ENCODE measurements around the gene CTDSP1. TPM values are rescaled to one million over a fixed set of nuclear protein-coding genes. Genes with fewer than 3 reads are reported as not detected.
A peak's percentile ranks its signal among the peaks of the same experiment; 100 is the strongest.

The CTDSP1 gene
- total RNA-seq, 1 donor from 2014 or later: 114 TPM

DNA sequence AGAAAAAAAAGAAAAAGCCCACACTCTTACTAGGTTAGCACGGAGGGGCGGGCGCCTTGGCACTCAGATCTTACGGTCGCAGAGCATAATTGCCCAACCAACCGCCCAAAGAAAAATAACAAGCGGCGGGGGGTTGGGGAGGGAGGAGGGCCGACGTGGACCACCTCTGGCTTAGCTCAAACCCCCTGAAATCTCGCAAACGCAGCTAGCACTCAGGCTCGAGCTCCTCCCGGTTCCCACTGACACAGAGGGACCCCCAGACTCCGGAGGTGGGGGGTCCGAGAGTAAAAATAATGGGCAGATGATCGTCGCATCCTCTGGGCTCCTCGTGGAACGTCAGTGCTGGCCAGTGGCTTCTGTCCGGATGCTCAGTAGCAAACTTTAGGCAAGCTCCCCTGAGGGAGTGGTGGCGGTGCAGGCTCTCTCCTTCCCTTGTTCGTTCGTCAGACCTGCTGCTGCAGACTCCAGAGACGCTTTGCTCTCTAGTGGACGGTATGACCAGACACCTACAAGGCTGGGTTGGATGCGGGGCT, 31.0 kb upstream of the CTDSP1 start:
- no peak overlapping the region for H3K27ac Mint-ChIP-seq
- H3K4me3 Mint-ChIP-seq (ENCODE audit: low read depth): peak overlapping the region; percentile 30
- no peak for DNase-seq (ENCODE audit: low spot score)
- no peaks in the 10 kb centered on the region for H3K9me3 Mint-ChIP-seq
- H3K4me1 Mint-ChIP-seq (ENCODE audit: low read depth): peaks cover 12% of the 10 kb centered on the region
- intact Hi-C loops (cut with micrococcal nuclease): loop anchor here (5.0 kb wide), 2 partner anchors 46 to 76 kb away; partner anchors contain the start of gene TMBIM1
- peaks cover 14% of the 10 kb centered on the region for H3K27me3 Mint-ChIP-seq (ENCODE audit: low read depth)
- no peaks in the 10 kb centered on the region for H3K36me3 Mint-ChIP-seq (ENCODE audit: low read depth)

DNA sequence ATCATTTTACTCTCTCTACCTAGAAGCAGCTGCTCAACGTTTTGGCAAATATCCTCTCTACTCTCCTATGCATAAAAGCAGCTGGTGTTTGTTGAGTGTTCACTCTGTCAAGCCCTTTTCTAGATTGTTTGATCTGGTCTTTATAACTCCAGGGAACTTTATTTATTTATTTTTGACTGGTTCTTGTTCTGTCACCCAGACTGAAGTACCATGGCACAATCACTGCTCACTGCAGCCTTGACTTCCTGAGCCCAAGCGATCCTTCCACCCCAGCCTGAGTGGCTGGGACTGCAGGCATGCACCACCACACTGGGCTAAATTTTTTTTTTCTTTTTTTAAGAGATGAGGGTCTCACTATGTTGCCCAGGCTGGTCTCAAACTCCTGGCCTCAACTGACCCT, 30.3 kb upstream of the CTDSP1 start:
- Mint-ChIP-seq H3K4me3 (ENCODE audit: low read depth) (peak overlapping the region; percentile 48), H3K9me3 (no peaks in the 10 kb centered on the region), H3K27ac (no peak overlapping the region), H3K4me1 (ENCODE audit: low read depth) (peaks cover 12% of the 10 kb centered on the region), H3K27me3 (ENCODE audit: low read depth) (peaks cover 14% of the 10 kb centered on the region), H3K36me3 (ENCODE audit: low read depth) (no peaks in the 10 kb centered on the region)
- intact Hi-C loops (cut with micrococcal nuclease): loop anchor here (5.0 kb wide), 2 partner anchors 47 to 77 kb away; partner anchors contain the start of gene TMBIM1
- DNase-seq (ENCODE audit: low spot score): no peak

DNA sequence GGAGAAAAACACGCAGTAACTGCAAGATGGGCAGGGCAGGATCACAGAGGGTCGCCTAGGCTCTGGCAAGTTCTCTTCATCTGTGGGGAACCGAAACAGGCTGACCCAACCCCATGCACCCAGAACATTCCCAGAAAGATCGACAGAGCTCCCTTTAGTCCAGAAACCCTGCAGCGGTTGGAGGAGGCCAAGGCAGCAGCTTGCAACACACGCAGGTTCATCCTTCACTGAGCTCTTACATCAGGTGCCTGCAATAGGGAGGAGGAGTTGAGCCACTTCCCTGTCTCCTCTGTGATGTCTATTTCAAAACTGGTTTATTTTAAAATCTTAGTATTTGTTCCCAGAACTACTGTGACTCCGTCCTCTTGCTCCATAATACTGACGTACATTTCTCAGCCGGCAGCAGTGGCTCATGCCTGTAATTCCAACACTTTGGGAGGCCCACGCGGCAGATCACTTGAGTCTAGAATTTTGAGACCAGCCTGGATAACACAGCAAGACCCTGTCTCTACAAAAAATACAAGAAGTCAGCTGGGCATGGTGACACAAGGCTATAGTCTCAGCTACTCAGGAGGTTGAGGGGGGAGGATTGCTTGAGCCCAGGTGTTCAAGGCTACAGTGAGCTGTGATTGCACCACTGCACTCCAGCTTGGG, 29.1 kb upstream of the CTDSP1 start:
- peaks cover 12% of the 10 kb centered on the region for H3K27me3 Mint-ChIP-seq (ENCODE audit: low read depth)
- peaks cover 12% of the 10 kb centered on the region for H3K4me1 Mint-ChIP-seq (ENCODE audit: low read depth)
- no peak overlapping the region for H3K4me3 Mint-ChIP-seq (ENCODE audit: low read depth)
- no peaks in the 10 kb centered on the region for H3K36me3 Mint-ChIP-seq (ENCODE audit: low read depth)
- no peak for DNase-seq (ENCODE audit: low spot score)
- intact Hi-C loops (cut with micrococcal nuclease): no loop called here
- no peaks in the 10 kb centered on the region for H3K9me3 Mint-ChIP-seq
- H3K27ac Mint-ChIP-seq: no peak overlapping the region

DNA sequence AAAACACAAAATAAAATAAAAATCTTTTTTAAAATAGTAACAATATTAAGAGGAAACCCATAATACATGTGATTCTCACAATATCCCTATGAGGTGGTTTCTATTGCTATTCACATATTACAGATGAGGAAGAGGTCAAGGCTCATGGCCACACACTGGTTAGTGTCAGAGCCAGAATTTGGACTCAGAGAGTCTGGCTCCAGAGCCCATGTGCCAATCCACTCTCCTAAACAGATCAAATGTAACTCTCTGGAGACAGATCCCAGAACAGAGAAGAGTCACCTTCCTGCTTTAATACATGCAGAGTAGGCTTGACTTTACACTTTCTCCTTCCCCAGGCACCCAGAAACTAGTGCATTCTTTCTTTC, 27.7 kb upstream of the CTDSP1 start:
- no peak for DNase-seq (ENCODE audit: low spot score)
- Mint-ChIP-seq H3K36me3 (ENCODE audit: low read depth) (no peaks in the 10 kb centered on the region), H3K4me3 (ENCODE audit: low read depth) (no peak overlapping the region), H3K27me3 (ENCODE audit: low read depth) (peaks cover 9% of the 10 kb centered on the region), H3K27ac (no peak overlapping the region), H3K9me3 (no peaks in the 10 kb centered on the region), H3K4me1 (ENCODE audit: low read depth) (peaks cover 10% of the 10 kb centered on the region)
- intact Hi-C loops (cut with micrococcal nuclease): no loop called here

DNA sequence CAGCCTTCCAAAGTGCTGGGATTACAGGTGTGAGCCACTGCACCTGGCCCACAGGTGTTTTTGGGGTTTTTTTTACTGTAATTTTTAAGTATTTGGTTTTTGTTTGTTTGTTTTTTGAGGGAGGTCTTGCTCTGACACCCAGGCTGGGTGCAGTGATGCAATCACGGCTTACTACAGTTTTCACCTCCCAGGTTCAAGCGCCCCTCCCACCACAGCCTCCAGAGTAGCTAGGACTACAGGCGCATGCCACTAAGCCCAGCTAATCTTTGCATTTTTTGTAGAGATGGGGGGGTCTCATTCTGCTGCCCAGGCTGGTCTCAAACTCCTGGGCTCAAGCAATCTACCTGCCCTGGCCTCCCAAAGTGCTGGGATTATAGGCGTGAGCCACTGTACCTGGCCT, 24.9 kb upstream of the CTDSP1 start:
- H3K4me3 Mint-ChIP-seq (ENCODE audit: low read depth): no peak overlapping the region
- H3K27ac Mint-ChIP-seq: no peak overlapping the region
- no peaks in the 10 kb centered on the region for H3K9me3 Mint-ChIP-seq
- H3K27me3 Mint-ChIP-seq (ENCODE audit: low read depth): peaks cover 11% of the 10 kb centered on the region
- intact Hi-C loops (cut with micrococcal nuclease): no loop called here
- no peaks in the 10 kb centered on the region for H3K36me3 Mint-ChIP-seq (ENCODE audit: low read depth)
- no peaks in the 10 kb centered on the region for H3K4me1 Mint-ChIP-seq (ENCODE audit: low read depth)
- no peak for DNase-seq (ENCODE audit: low spot score)

DNA sequence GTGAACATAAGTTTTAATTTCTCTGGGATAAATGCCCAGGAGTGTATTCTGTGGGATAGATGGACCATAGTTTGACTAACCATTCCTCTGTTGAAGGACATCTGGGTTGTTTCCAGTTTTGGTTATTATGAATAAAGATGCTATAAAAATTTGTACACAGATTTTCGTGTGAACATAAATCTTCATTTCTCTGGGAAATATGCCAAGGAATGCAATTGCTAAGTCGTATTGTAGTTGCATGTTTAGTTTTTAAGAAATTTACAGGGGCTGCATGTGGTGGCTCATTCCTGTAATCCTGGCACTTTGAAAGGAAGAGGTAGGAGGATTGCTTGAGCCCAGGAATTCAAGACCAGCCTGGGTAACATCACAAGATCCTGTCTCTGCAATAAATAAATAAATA, 24.5 kb upstream of the CTDSP1 start:
- Mint-ChIP-seq H3K4me3 (ENCODE audit: low read depth) (no peak overlapping the region), H3K27me3 (ENCODE audit: low read depth) (peaks cover 6% of the 10 kb centered on the region), H3K27ac (no peak overlapping the region), H3K9me3 (no peaks in the 10 kb centered on the region), H3K36me3 (ENCODE audit: low read depth) (no peaks in the 10 kb centered on the region), H3K4me1 (ENCODE audit: low read depth) (no peaks in the 10 kb centered on the region)
- DNase-seq (ENCODE audit: low spot score): no peak
- intact Hi-C loops (cut with micrococcal nuclease): no loop called here

DNA sequence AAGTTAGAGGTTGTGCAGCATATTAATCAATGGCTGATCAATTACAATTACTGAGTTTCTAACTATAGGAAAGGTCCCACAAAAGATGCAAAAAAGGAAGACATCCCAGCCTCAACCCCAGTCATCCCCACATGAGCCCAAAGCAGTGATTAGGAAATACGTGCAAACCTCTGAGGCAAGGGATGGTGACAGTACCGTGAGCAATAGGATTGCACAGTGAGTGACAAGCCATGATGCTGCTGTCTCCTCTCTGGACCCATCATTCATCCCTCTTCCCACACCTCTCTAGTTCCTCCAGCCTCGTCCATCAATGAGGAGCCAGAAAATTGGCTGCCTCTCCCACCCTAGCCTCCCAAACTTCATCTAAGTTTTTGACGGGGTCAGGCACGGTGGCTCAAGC, 21.6 kb upstream of the CTDSP1 start:
- no peak for DNase-seq (ENCODE audit: low spot score)
- Mint-ChIP-seq H3K4me1 (ENCODE audit: low read depth) (no peaks in the 10 kb centered on the region), H3K27me3 (ENCODE audit: low read depth) (peaks cover 10% of the 10 kb centered on the region), H3K9me3 (no peaks in the 10 kb centered on the region), H3K36me3 (ENCODE audit: low read depth) (no peaks in the 10 kb centered on the region), H3K4me3 (ENCODE audit: low read depth) (no peak overlapping the region), H3K27ac (no peak overlapping the region)
- intact Hi-C loops (cut with micrococcal nuclease): no loop called here

DNA sequence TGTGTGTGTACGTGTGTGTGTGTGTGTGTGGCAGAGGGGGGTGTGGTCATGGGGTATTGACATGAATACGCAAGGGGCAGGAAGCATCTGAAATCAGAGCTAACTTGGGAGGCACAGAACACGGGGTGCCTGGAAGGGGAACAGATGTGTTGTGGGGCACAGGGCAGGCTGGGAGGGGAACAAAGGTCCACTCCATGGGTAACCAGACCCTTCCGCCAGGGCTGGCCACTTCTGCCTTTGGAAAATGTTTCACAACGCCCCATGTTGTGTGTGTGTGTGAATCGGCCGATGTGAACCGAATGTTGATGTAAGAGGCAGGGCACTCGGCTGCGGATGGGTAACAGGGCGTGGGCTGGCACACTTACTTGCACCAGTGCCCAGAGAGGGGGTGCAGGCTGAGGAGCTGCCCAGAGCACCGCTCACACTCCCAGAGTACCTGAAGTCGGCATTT, 17.7 kb upstream of the CTDSP1 start, which contains the start of gene SLC11A1:
TSS of gene SLC11A1 (plus strand) at position 358 of the 451 bp plus-strand sequence. CDS start 96 bp downstream, outside the sequence.
- intact Hi-C loops (cut with micrococcal nuclease): no loop called here
- H3K27me3 Mint-ChIP-seq (ENCODE audit: low read depth): peaks cover 16% of the 10 kb centered on the region
- H3K27ac Mint-ChIP-seq: no peak within 1 kb of the TSS

DNA sequence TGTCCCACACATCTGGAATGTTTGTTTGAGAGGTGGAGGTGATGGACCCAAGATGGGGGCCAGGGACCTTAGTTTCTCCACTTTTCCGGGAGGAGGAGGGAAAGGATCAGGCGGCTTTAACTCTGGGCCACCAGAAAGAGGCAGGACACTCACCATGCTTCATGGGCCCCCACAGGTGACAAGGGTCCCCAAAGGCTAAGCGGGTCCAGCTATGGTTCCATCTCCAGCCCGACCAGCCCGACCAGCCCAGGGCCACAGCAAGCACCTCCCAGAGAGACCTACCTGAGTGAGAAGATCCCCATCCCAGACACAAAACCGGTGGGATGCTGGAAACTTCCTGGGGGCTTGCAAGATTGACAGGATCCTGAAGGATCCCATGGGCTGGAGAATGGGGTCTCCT, 16.9 kb upstream of the CTDSP1 start:
- Mint-ChIP-seq H3K4me1 (ENCODE audit: low read depth) (peaks cover 1% of the 10 kb centered on the region), H3K27me3 (ENCODE audit: low read depth) (peaks cover 20% of the 10 kb centered on the region), H3K36me3 (ENCODE audit: low read depth) (no peaks in the 10 kb centered on the region), H3K4me3 (ENCODE audit: low read depth) (no peak overlapping the region), H3K9me3 (no peaks in the 10 kb centered on the region), H3K27ac (no peak overlapping the region)
- DNase-seq (ENCODE audit: low spot score): no peak
- intact Hi-C loops (cut with micrococcal nuclease): no loop called here

More for the DNA sequence above, 17.7 kb upstream of the CTDSP1 start, which contains the start of gene SLC11A1:
- no peak within 1 kb of the TSS for H3K4me3 Mint-ChIP-seq (ENCODE audit: low read depth)
- no peak for DNase-seq (ENCODE audit: low spot score)
- no peaks in the 10 kb centered on the region for H3K36me3 Mint-ChIP-seq (ENCODE audit: low read depth)
- H3K4me1 Mint-ChIP-seq (ENCODE audit: low read depth): no peaks in the 10 kb centered on the region
- H3K9me3 Mint-ChIP-seq: no peaks in the 10 kb centered on the region

DNA sequence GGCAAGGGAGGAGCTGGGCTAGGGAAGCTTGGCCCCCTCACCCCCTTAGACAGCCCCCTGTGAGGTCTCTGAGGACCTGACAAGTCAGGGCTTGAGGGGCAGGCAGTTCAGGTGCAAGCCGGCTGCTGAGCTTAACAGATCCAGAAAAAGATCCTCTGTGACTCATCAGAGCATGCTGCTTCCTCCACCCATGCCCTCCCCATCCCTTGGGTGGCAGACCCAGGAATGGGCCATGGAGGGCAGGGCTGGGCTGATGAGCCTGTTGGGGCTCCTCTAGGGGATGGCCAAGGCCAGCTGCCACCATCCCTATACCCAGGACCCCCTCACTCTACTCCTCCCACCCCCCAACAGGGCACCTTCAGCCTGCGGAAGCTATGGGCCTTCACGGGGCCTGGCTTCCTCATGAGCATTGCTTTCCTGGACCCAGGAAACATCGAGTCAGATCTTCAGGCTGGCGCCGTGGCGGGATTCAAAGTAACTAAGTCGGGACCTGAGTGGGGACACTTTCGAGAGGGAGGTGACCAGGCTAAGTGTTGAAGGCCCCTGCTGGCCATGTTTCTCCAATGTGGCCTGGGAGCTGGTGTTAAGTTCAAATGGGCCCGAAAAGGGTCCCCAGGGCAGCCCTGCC, 15.7 kb upstream of the CTDSP1 start:
- peaks cover 1% of the 10 kb centered on the region for H3K4me1 Mint-ChIP-seq (ENCODE audit: low read depth)
- intact Hi-C loops (cut with micrococcal nuclease): no loop called here
- H3K27ac Mint-ChIP-seq: no peak overlapping the region
- H3K27me3 Mint-ChIP-seq (ENCODE audit: low read depth): peaks cover 16% of the 10 kb centered on the region
- no peaks in the 10 kb centered on the region for H3K36me3 Mint-ChIP-seq (ENCODE audit: low read depth)
- no peak overlapping the region for H3K4me3 Mint-ChIP-seq (ENCODE audit: low read depth)
- DNase-seq (ENCODE audit: low spot score): no peak
- H3K9me3 Mint-ChIP-seq: no peaks in the 10 kb centered on the region

DNA sequence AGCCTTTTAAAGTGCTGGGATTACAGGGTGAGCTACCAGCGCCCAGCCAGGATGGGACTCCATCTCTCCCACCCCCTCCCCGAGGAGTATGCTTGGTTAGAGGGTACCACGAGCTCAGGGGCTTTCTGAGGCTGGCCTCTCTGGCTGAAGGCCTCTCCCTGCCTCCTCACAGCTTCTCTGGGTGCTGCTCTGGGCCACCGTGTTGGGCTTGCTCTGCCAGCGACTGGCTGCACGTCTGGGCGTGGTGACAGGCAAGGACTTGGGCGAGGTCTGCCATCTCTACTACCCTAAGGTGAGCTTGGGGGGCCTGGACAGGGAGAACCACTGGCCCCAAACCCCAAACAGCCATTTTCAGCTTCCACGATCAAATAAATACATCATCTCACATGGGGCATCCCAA, 14.7 kb upstream of the CTDSP1 start:
- no peak overlapping the region for H3K4me3 Mint-ChIP-seq (ENCODE audit: low read depth)
- peaks cover 1% of the 10 kb centered on the region for H3K4me1 Mint-ChIP-seq (ENCODE audit: low read depth)
- intact Hi-C loops (cut with micrococcal nuclease): no loop called here
- no peaks in the 10 kb centered on the region for H3K9me3 Mint-ChIP-seq
- no peak for DNase-seq (ENCODE audit: low spot score)
- no peak overlapping the region for H3K27ac Mint-ChIP-seq
- peaks cover 14% of the 10 kb centered on the region for H3K27me3 Mint-ChIP-seq (ENCODE audit: low read depth)
- H3K36me3 Mint-ChIP-seq (ENCODE audit: low read depth): no peaks in the 10 kb centered on the region

DNA sequence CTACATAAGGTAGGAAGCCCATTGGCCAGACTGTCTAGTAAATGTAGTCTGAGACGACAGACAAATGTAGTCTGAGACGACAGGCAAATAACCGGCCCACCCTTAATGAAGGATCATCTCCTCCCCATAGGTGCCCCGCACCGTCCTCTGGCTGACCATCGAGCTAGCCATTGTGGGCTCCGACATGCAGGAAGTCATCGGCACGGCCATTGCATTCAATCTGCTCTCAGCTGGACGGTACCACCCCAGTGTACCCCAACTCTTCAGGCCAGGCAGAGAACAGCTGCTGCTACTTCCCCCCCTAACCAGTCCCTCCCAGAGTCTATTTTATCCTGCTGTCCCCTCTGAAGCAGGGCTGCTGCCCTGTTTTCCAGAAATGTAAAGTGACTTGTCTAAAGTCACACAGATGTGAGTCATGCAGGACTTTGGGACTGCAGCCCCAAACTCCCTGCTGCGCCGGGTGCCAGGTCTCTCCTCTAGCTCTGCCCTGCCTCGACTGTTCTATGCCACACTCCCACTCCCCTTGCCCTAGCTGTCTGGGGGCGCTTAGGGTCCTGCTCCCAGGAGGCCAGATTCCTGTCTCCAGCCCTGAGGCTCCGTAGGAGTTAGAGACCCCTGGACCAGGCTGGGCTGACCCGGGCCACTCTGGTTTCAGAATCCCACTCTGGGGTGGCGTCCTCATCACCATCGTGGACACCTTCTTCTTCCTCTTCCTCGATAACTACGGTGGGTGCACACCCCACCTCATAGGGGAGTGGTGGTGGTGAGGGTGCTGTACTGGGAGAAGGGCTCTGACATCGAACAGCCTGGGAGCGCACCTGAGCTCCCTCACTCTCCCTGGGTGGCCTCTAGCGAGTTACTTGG, 12.9 kb upstream of the CTDSP1 start:
- DNase-seq (ENCODE audit: low spot score): no peak
- peaks cover 1% of the 10 kb centered on the region for H3K4me1 Mint-ChIP-seq (ENCODE audit: low read depth)
- H3K9me3 Mint-ChIP-seq: no peaks in the 10 kb centered on the region
- H3K27ac Mint-ChIP-seq: no peak overlapping the region
- H3K36me3 Mint-ChIP-seq (ENCODE audit: low read depth): no peaks in the 10 kb centered on the region
- intact Hi-C loops (cut with micrococcal nuclease): no loop called here
- peaks cover 12% of the 10 kb centered on the region for H3K27me3 Mint-ChIP-seq (ENCODE audit: low read depth)
- H3K4me3 Mint-ChIP-seq (ENCODE audit: low read depth): no peak overlapping the region

Data from activated T-helper 2 cell treated with anti-CD3 and anti-CD28 coated beads, Interferon-gamma antibody, Interleukin-2, Interleukin-4, amounts not matched to agents 10 μg/mL and 5 μg/mL and 100 μg/mL, durations not matched to agents 14 hours and 24 hours and 36 hours (primary cell).